GM12892 (cell line): ENCODE results near the gene MASP1.

Source experiments
- DNase-seq: peaks from one replicate; pipeline ENCODE4 v3.0.0; 2011; ENCODE audit not compliant: insufficient read length
- FAIRE-seq: peaks from 2 replicates; lab custom pipeline; 2011; peaks lifted over from hg19 to GRCh38; lab: Jason Lieb, UNC
- POLR2A ChIP-seq: IDR thresholded peaks from 2 replicates; pipeline ENCODE4 v1.6.1; 2011; ENCODE audit warnings: low read depth, low read length, control low read depth
- POLR2AphosphoS5 ChIP-seq: IDR thresholded peaks from 2 replicates; pipeline ENCODE4 v1.6.1; 2011; ENCODE audit warnings: low read depth, low read length, control low read depth
- TAF1 ChIP-seq: IDR thresholded peaks from 2 replicates; pipeline ENCODE4 v1.6.1; 2011; ENCODE audit warnings: low read depth, mild to moderate bottlenecking, control low read depth, low read length, borderline replicate concordance

Gene MASP1

DNA sequence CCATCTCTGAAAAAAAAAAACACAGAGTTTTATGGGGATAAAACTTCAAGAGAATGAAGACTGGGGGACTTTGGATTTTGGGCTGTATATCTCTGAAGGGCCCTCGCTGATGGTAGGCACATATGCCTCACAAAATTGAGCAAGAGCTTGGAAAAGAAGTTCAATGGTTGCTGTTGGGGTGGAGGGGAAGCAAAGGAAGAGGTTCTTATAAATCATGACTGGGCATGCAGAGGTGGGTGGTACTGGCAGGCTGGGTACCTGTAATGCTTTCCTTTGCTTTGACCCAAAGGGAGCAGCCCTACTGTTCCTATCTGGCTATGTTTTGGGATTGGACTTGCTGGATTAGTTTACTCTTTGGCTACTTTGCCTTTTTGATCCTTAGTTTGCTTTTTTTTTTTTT lies 100.3 kb downstream of the MASP1 start:
- no peak for DNase-seq
- FAIRE-seq = no peak
- TF ChIP-seq POLR2AphosphoS5 (no peak), TAF1 (no peak), POLR2A (no peak)

DNA sequence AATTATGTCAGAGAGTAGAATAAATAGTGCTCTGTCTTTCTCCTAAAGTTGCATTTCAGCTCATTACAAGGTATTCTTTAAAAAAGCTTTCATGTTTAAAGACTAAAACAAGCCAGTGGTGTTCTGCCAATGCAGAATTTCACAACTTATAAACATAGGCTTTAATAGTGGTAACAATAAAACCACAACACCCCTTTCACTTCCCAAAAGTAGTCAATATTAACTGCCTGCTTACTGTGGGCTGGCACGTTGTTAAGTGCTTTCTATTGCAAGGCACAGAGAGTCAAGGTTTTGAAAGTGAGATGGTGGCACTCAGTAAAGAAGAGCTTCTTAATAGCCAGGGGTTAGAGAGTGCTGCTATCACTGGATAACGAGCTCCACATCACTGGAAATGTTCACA lies 102.6 kb downstream of the MASP1 start:
- TF ChIP-seq POLR2A = no peak
- FAIRE-seq (no peak), DNase-seq (no peak)

- TF ChIP-seq POLR2AphosphoS5 = no peak
- TF ChIP-seq TAF1 = no peak
- no peak for TF ChIP-seq POLR2A
- DNase-seq (no peak), FAIRE-seq (no peak)
Observed at GRCh38 chr3:187186801-187187421, 104.6 kb downstream of the MASP1 start.

- FAIRE-seq = no peak
- TF ChIP-seq POLR2AphosphoS5 (no peak), TAF1 (no peak), POLR2A (no peak)
- no peak for DNase-seq
Observed at GRCh38 chr3:187186375-187186774, 105.2 kb downstream of the MASP1 start.

DNA sequence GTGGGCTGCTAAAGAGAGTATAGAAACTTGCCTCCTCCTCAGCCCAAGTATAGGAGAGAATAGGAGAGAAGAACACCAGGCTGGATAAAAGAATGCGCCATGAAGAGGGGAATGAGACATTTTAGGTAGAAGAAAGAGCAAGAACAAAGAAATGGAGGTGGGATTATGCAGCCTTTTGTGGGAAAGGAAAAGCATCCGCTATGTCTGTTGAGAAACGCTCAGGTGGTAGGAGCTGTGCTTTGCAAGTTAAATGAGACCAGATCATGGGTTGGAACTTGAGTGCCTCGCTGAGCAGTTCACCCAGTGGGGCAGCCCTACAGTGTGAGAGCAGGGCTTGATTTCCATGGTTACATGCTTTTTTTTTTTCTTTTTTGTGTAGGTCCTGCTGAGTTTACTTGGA lies 105.8 kb downstream of the MASP1 start:
- TF ChIP-seq POLR2AphosphoS5 = no peak
- FAIRE-seq (peak; percentile 33), DNase-seq (no peak)
